Adipocyte (in vitro differentiated cells): ENCODE measurements around the gene TMEM43.

ENCODE experiments used
- DNase-seq: peaks from one replicate; pipeline ENCODE4 v3.0.0-alpha.2; 2015; ENCODE audit warnings: low read depth
- H3K27me3 ChIP-seq: replicated peaks from 2 replicates; pipeline ENCODE4 v1.7.0; 2013; ENCODE audit warnings: mild to moderate bottlenecking, low read length, moderate library complexity; ENCODE audit not compliant: control insufficient read depth, insufficient read depth
- H3K36me3 ChIP-seq: 2 replicates; pipeline ENCODE4 v1.7.0; 2013; ENCODE audit warnings: low read length, mild to moderate bottlenecking, moderate library complexity; ENCODE audit not compliant: control insufficient read depth, insufficient read depth, severe bottlenecking
- H3K4me1 ChIP-seq: 2 replicates; pipeline ENCODE4 v1.7.0; 2013; ENCODE audit warnings: mild to moderate bottlenecking, low read length, moderate library complexity; ENCODE audit not compliant: control insufficient read depth, insufficient read depth
- H3K4me3 ChIP-seq: 2 replicates; pipeline ENCODE4 v1.7.0; 2013; ENCODE audit warnings: mild to moderate bottlenecking, low read length, moderate library complexity
- H3K9ac ChIP-seq: 2 replicates; pipeline ENCODE4 v1.7.0; 2013; ENCODE audit warnings: mild to moderate bottlenecking, low read length, moderate library complexity
- H3K9me3 ChIP-seq: 2 replicates; pipeline ENCODE4 v1.7.0; 2013; ENCODE audit warnings: mild to moderate bottlenecking, low read length, moderate library complexity; ENCODE audit not compliant: control insufficient read depth

The TMEM43 gene

GRCh38 chr3:14170531-14171159 lies 45.8 kb downstream of the TMEM43 start:
- peaks cover 72% of the 10 kb centered on the region for H3K36me3 ChIP-seq
- peak; percentile 75 for DNase-seq
- H3K4me1 ChIP-seq: peaks cover 17% of the 10 kb centered on the region
- no peaks in the 10 kb centered on the region for H3K27me3 ChIP-seq
- no peaks in the 10 kb centered on the region for H3K9me3 ChIP-seq
- no peak overlapping the region for H3K9ac ChIP-seq
- no peak overlapping the region for H3K4me3 ChIP-seq

DNA sequence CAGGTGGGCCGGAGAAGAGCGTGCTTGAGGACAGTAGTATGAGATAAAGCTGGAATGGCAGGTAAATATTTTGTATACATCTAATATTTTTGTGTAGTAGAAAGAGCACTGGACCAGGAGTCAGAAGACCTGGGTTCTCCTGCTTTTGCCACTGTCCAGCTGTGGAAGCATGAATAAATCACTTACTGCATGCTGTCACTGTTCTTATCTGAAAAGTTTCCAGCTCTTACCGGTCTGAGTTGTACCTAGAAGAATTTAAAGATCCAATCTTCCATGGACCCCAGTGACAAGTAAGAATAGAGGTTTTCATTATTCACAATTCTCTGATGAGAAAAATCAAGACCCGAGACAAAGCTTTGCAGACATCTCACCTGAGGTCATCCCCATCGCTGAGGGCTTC lies 47.6 kb downstream of the TMEM43 start:
- Histone ChIP-seq H3K4me3 (no peak overlapping the region), H3K36me3 (peaks cover 55% of the 10 kb centered on the region), H3K4me1 (peaks cover 27% of the 10 kb centered on the region), H3K27me3 (no peaks in the 10 kb centered on the region), H3K9ac (no peak overlapping the region), H3K9me3 (no peaks in the 10 kb centered on the region)
- DNase-seq: no peak

DNA sequence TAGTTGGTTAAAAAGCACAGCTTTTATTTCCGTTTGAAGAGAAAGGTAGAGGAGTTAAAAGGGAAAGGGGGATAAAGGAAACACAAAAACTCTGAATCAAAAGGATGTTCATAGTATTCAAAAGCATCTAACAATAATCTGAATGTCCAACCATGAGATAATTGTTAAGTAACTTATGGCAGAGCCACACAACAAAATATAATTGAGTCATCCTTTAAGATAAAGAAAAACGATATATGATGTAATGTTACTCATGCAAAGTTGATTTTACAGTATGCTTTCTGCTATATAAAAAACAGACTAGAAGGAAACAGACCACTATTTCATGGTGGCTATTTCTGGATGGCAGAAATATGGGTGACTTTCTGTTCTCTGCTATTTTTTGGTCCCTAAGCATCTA lies 49.6 kb downstream of the TMEM43 start:
- Histone ChIP-seq H3K4me1 (peaks cover 35% of the 10 kb centered on the region), H3K4me3 (no peak overlapping the region), H3K27me3 (no peaks in the 10 kb centered on the region), H3K9ac (no peak overlapping the region), H3K36me3 (peaks cover 35% of the 10 kb centered on the region), H3K9me3 (no peaks in the 10 kb centered on the region)
- peak; percentile 31 for DNase-seq

- Histone ChIP-seq H3K4me3 (no peak overlapping the region), H3K27me3 (no peaks in the 10 kb centered on the region), H3K9ac (no peak overlapping the region), H3K36me3 (peaks cover 25% of the 10 kb centered on the region), H3K9me3 (no peaks in the 10 kb centered on the region), H3K4me1 (peaks cover 32% of the 10 kb centered on the region)
- DNase-seq: peak; percentile 29
Observed at GRCh38 chr3:14175383-14176037, 50.7 kb downstream of the TMEM43 start.

DNA sequence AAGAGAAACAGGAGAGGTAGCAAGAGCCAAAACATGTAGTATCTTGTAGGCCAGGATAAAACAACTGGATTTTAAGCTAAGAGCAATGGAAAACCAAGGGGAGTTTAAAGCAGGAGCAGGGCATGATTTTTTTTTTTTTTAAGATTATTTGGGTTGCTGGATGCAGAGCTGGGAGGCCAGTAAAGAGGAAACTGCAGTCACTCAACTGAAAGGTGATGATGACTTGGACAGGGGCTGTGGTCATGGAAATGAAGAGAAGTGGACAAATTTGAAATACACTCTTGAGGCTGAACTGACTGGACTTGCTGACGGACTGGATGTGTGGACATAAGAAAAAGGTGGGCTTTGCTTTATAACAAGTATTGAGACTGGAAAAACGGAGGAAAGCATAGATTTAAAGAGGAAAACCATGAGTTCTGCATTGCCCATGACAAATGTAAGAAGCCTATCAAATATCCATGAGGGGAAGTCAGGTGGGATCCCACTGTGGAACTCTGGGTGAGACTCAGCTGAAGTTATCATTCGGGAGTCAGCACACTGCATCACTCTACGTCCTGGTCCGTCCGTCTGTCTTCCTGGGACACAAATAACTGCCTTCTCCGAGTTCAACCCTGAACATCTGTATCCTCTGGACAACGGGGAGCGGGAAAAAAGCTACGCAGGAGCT lies 52.9 kb downstream of the TMEM43 start:
- Histone ChIP-seq H3K9me3 (no peaks in the 10 kb centered on the region), H3K4me1 (peaks cover 25% of the 10 kb centered on the region), H3K36me3 (peaks cover 18% of the 10 kb centered on the region), H3K9ac (peak overlapping the region; percentile 92), H3K4me3 (peak overlapping the region; percentile 97), H3K27me3 (no peaks in the 10 kb centered on the region)
- peak; percentile 24 for DNase-seq

DNA sequence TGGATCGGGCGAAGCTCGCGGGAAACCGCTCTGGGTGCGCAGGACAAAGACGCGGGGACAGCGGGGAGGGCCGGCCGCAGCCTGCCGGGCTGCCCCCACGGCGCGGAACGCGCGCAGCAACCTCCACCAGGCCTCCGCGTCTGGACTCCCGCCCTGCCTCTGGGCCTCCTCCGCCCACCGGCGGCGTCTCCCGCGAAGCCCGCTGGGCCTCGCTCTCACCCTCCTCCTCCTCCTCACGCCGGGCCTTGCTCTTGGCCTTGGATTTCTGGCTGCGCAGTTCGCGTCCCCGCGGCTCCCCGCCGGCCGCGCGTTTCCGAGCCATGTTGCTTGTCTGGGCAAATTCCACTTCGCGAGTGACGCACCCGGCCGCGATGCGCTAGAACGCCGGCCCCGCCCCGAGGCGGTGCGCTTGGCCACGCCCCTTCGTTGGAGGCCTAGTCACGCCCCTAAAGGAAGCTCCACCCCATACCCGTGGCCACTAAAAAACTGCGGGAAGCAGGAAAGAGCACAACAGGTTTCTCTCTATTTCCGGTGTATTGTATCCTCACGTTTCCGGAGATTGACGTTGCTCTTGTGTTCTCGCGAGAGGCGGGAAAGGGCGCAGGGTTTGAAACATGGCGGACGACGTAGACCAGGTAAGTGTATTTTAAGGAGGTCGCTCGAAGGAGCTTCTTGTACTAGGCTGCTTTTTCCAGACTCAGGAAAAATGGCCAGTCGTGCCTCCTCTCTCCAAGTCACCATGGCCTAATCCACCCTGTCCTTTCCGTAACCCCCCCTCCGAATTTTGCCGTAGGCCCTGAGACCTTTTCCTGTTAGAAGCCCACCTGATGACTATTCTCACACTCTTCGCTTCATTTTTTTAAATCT lies 53.6 kb downstream of the TMEM43 start, which contains the start of the genes LSM3 and XPC:
TSS of gene LSM3 (plus strand) at position 571 of the 867 bp plus-strand sequence. CDS start at position 615, 44 bp downstream.
TSS of gene XPC (minus strand) at position 355 of the 867 bp plus-strand sequence. CDS start at position 322, 33 bp downstream.
- no peaks in the 10 kb centered on the region for H3K9me3 ChIP-seq
- peaks cover 25% of the 10 kb centered on the region for H3K4me1 ChIP-seq
- H3K36me3 ChIP-seq: peaks cover 22% of the 10 kb centered on the region
- H3K27me3 ChIP-seq: no peaks in the 10 kb centered on the region
- peak within 1 kb of the TSS; percentile 92 for H3K9ac ChIP-seq
- peak within 1 kb of the TSS; percentile 97 for H3K4me3 ChIP-seq
- DNase-seq: peak; percentile 100

GRCh38 chr3:14179114-14179465 lies 54.2 kb downstream of the TMEM43 start:
- peaks cover 28% of the 10 kb centered on the region for H3K36me3 ChIP-seq
- H3K27me3 ChIP-seq: no peaks in the 10 kb centered on the region
- peak overlapping the region; percentile 97 for H3K4me3 ChIP-seq
- DNase-seq: no peak
- peaks cover 25% of the 10 kb centered on the region for H3K4me1 ChIP-seq
- peak overlapping the region; percentile 92 for H3K9ac ChIP-seq
- no peaks in the 10 kb centered on the region for H3K9me3 ChIP-seq

DNA sequence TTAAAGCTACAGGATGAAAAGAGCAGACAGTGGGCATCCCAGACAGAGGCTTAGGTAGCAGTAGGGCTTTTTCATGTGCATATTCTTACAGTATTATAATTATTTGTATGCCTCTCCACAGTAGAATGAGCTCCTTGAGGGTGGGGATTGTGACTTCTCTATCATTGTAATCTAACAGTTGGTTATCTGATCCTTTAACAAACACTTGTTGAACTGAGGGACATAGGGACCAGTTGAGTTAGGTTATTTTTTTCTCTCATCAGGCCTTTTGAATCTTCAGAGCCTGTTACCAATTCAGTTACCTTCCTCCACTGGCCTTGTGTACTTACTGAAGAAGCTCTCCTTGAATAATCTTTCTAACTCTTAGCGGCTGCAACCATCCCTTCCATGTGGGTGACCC lies 54.9 kb downstream of the TMEM43 start:
- H3K27me3 ChIP-seq: no peaks in the 10 kb centered on the region
- peaks cover 25% of the 10 kb centered on the region for H3K4me1 ChIP-seq
- peaks cover 31% of the 10 kb centered on the region for H3K36me3 ChIP-seq
- H3K4me3 ChIP-seq: peak overlapping the region; percentile 97
- no peak for DNase-seq
- H3K9ac ChIP-seq: no peak overlapping the region
- H3K9me3 ChIP-seq: no peaks in the 10 kb centered on the region

DNA sequence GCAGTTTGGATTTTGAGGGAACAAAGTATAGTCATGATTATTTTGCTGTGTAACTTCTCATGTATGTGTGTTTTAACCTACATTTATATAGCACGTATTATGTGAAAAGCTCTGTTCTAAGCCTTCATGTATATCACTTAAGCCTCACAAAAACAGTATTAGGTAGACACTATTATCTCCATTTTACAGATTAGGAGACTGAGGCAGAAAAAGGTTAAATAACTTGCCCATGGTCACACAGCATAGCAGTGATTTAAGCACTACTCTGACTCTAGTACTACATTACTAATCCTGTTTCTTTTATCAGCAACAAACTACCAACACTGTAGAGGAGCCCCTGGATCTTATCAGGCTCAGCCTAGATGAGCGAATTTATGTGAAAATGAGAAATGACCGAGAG lies 56.4 kb downstream of the TMEM43 start:
- H3K36me3 ChIP-seq: peaks cover 43% of the 10 kb centered on the region
- no peaks in the 10 kb centered on the region for H3K27me3 ChIP-seq
- no peak overlapping the region for H3K4me3 ChIP-seq
- H3K4me1 ChIP-seq: peaks cover 22% of the 10 kb centered on the region
- H3K9ac ChIP-seq: no peak overlapping the region
- no peak for DNase-seq
- H3K9me3 ChIP-seq: no peaks in the 10 kb centered on the region

GRCh38 chr3:14183015-14183577 lies 58.2 kb downstream of the TMEM43 start:
- no peak for DNase-seq
- no peaks in the 10 kb centered on the region for H3K27me3 ChIP-seq
- H3K4me3 ChIP-seq: no peak overlapping the region
- no peaks in the 10 kb centered on the region for H3K9me3 ChIP-seq
- H3K9ac ChIP-seq: no peak overlapping the region
- peaks cover 10% of the 10 kb centered on the region for H3K4me1 ChIP-seq
- peaks cover 62% of the 10 kb centered on the region for H3K36me3 ChIP-seq
